GM12865 (cell line): ENCODE data around the gene DCUN1D3.

Source experiments
- DNase-seq: peaks from one replicate; pipeline ENCODE4 v3.0.0; 2010; ENCODE audit warnings: low read depth
- H3K4me3 ChIP-seq: 2 replicates; pipeline ENCODE4 v1.5.1; 2011; ENCODE audit warnings: mild to moderate bottlenecking, low read depth, low read length, control low read depth
- TF ChIP-seq, protein P1 (sequence below): IDR thresholded peaks from 2 replicates; pipeline ENCODE4 v1.5.1; 2011; ENCODE audit warnings: low read length, control low read depth, low read depth, inconsistent platforms; ENCODE audit not compliant: insufficient read depth; ENCODE audit errors: missing control alignments

DCUN1D3 gene

GRCh38 chr16:20918486-20919239 lies 18.5 kb upstream of the DCUN1D3 start:
- no peak overlapping the region for H3K4me3 ChIP-seq
- no peak for DNase-seq
- TF ChIP-seq, protein P1, sequence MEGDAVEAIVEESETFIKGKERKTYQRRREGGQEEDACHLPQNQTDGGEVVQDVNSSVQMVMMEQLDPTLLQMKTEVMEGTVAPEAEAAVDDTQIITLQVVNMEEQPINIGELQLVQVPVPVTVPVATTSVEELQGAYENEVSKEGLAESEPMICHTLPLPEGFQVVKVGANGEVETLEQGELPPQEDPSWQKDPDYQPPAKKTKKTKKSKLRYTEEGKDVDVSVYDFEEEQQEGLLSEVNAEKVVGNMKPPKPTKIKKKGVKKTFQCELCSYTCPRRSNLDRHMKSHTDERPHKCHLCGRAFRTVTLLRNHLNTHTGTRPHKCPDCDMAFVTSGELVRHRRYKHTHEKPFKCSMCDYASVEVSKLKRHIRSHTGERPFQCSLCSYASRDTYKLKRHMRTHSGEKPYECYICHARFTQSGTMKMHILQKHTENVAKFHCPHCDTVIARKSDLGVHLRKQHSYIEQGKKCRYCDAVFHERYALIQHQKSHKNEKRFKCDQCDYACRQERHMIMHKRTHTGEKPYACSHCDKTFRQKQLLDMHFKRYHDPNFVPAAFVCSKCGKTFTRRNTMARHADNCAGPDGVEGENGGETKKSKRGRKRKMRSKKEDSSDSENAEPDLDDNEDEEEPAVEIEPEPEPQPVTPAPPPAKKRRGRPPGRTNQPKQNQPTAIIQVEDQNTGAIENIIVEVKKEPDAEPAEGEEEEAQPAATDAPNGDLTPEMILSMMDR = no peak

DNA sequence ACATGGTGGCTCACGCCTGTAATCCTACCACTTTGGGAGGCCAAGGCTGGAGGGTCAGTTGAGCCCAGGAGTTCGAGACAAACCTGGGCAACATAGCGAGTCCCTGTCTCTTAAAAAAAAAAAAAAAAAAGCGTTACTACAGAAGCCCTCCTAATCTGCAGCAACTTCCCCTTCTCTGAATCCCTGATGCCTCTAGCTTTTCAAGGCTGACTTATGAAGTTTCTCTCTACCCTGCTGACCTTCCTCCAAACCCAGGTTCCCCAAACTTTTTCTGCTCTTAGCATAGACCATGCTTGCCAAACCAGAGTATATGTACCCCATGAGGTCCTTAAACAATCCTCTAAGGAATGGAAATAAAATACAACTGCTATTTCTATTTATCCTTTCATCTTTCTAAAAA lies 16.8 kb upstream of the DCUN1D3 start:
- TF ChIP-seq, protein P1 = no peak

GRCh38 chr16:20916289-20916688 lies 16.1 kb upstream of the DCUN1D3 start:
- no peak for DNase-seq

More for the DNA sequence above, 16.8 kb upstream of the DCUN1D3 start:
- DNase-seq = no peak
- no peak overlapping the region for H3K4me3 ChIP-seq

DNA sequence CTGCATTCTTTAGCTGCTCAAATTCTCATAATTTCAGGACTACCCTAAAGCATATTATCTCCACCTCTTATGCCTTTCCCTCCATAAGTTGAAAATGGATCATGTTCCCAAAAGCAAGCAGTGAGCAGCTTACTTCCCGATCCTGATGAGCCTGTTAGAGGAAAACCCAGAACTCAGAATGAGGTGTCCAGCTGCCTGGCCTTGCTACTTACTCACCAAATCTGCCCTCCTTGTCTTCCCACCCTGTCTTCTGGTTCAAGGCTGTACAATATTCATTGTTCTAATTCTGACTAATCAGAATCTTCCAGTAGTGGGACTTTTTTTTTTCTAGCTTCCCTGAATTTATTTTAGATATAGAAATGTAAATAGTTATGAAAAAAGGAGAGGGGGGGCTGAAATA lies 11.2 kb upstream of the DCUN1D3 start:
- DNase-seq = no peak
- H3K4me3 ChIP-seq = no peak overlapping the region
- TF ChIP-seq, protein P1 = no peak

More at GRCh38 chr16:20916289-20916688, 16.1 kb upstream of the DCUN1D3 start:
- TF ChIP-seq, protein P1 = no peak
- H3K4me3 ChIP-seq = no peak overlapping the region

- no peak overlapping the region for H3K4me3 ChIP-seq
- TF ChIP-seq, protein P1 = no peak
- no peak for DNase-seq
Observed at GRCh38 chr16:20910781-20911321, 10.7 kb upstream of the DCUN1D3 start.

DNA sequence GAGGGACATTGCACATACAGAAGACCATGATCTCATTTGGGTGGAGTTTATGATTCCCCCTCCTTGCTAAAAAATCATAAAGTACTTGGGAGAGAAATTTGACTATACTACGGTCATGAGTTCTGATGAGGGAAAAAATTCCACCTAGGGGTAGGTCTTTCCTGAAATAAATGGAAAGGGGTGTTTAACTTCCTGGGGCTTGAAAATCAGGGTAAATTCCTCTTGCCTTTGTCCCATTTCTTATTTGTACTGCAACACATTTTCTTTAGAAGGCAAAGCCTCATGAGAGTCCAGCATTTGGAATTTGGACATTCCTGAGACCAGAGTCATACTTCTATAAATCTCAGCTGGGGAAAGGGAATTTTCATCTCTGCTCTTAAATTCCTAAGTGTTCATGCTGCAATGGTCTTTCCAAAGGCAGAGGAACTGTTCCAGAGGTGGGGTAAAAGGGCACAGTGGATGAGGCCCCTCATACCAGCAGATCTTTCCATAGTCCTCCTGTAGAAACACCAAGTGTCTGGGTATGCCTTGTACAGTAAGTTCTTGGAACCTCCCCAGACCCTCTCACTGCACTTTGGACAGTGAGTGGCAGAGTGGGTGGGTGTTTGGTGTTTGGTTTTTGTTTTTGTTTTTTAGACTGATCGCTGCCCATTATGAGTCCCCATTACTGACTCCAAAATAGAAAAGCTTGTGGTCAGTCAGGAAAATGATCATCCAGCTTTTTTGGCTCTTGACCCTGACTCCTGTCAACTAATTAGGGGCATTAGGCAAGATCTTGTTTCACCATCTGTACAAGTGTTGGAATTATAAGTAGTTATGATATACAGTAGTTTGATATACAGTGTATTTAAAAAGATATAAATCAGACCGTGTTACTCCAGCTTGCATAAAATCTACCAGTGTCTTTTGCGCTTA lies 6.4 kb upstream of the DCUN1D3 start:
- TF ChIP-seq, protein P1 = no peak

More for the DNA sequence above, 6.4 kb upstream of the DCUN1D3 start:
- DNase-seq = no peak
- no peak overlapping the region for H3K4me3 ChIP-seq
